Mesenchymal stem cell (in vitro differentiated cells and primary cell): ENCODE measurements around the gene FGF22.
A peak's percentile ranks its signal among the peaks of the same experiment; 100 is the strongest.

Experiments used
- DNase-seq: peaks from one replicate; pipeline ENCODE4 v3.0.0-alpha.2; 2013
- H2AFZ ChIP-seq: one replicate; pipeline ENCODE4 v1.6.1; 2013; ENCODE audit warnings: low read depth, mild to moderate bottlenecking, control low read depth, inconsistent platforms, low read length, moderate library complexity
- H2AK5ac ChIP-seq: 2 replicates; pipeline ENCODE4 v1.6.1; 2013; ENCODE audit warnings: low read length, moderate library complexity, mild to moderate bottlenecking, inconsistent platforms; ENCODE audit not compliant: severe bottlenecking
- H2BK120ac ChIP-seq: one replicate; pipeline ENCODE4 v1.6.1; 2013; ENCODE audit warnings: low read depth, mild to moderate bottlenecking, inconsistent platforms, low read length, moderate library complexity
- H2BK12ac ChIP-seq, 2 experiments: one replicate each; pipeline ENCODE4 v1.6.1; 2013; ENCODE audit warnings: inconsistent platforms in 2 of 2, low read length in 2 of 2, mild to moderate bottlenecking in 2 of 2, moderate library complexity in 2 of 2, control low read depth in 1 of 2
- H2BK15ac ChIP-seq: one replicate; pipeline ENCODE4 v1.6.1; 2013; ENCODE audit warnings: mild to moderate bottlenecking, low read depth, inconsistent platforms; ENCODE audit not compliant: poor library complexity, severe bottlenecking
- H2BK5ac ChIP-seq: 2 replicates; pipeline ENCODE4 v1.6.1; 2013; ENCODE audit warnings: low read depth, mild to moderate bottlenecking, low read length, control low read depth, inconsistent platforms; ENCODE audit not compliant: poor library complexity, severe bottlenecking
- H3K14ac ChIP-seq, 2 experiments: one replicate each; pipeline ENCODE4 v1.6.1; 2013; ENCODE audit warnings: inconsistent platforms in 2 of 2, low read length in 2 of 2, control low read depth in 1 of 2, mild to moderate bottlenecking in 1 of 2, moderate library complexity in 1 of 2
- H3K18ac ChIP-seq, 2 experiments: one replicate each; pipeline ENCODE4 v1.6.1; 2013; ENCODE audit warnings: inconsistent platforms in 2 of 2, low read length in 2 of 2, control low read depth in 1 of 2, low read depth in 1 of 2, mild to moderate bottlenecking in 1 of 2
- H3K23ac ChIP-seq, 2 experiments: one replicate each; pipeline ENCODE4 v1.6.1; 2013; ENCODE audit warnings: inconsistent platforms in 2 of 2, low read length in 2 of 2, mild to moderate bottlenecking in 2 of 2, moderate library complexity in 2 of 2, control low read depth in 1 of 2
- H3K27ac ChIP-seq: 2 replicates; pipeline ENCODE4 v1.5.1; 2013; ENCODE audit warnings: mild to moderate bottlenecking, moderate library complexity, low read length, control low read depth, inconsistent platforms; ENCODE audit not compliant: poor library complexity, severe bottlenecking
- H3K27me3 ChIP-seq, 2 experiments: 2 replicates each; pipeline versions ENCODE4 v1.6.1 to v1.7.0; 2013; ENCODE audit warnings: low read length in 2 of 2, mild to moderate bottlenecking in 2 of 2, moderate library complexity in 2 of 2, control low read depth in 1 of 2, inconsistent platforms in 1 of 2; ENCODE audit not compliant: control insufficient read depth in 1 of 2, insufficient read depth in 1 of 2
- H3K36me3 ChIP-seq, 2 experiments: 2 replicates each; pipeline versions ENCODE4 v1.6.1 to v1.7.0; 2013; ENCODE audit warnings: low read length in 2 of 2, control low read depth in 1 of 2, inconsistent platforms in 1 of 2, low read depth in 1 of 2, mild to moderate bottlenecking in 1 of 2; ENCODE audit not compliant: insufficient read depth in 2 of 2, control insufficient read depth in 1 of 2
- H3K4ac ChIP-seq, 2 experiments: one replicate each; pipeline ENCODE4 v1.6.1; 2013; ENCODE audit warnings: inconsistent platforms in 2 of 2, low read length in 2 of 2, mild to moderate bottlenecking in 2 of 2, moderate library complexity in 2 of 2, control low read depth in 1 of 2, low read depth in 1 of 2
- H3K4me1 ChIP-seq: 2 replicates; pipeline ENCODE4 v1.6.1; 2013; ENCODE audit warnings: low read depth, low read length, control low read depth; ENCODE audit not compliant: control insufficient read depth, insufficient read depth
- H3K4me2 ChIP-seq: 2 replicates; pipeline ENCODE4 v1.6.1; 2013; ENCODE audit warnings: low read length, mild to moderate bottlenecking, inconsistent platforms; ENCODE audit not compliant: poor library complexity, severe bottlenecking
- H3K4me3 ChIP-seq, 2 experiments: 2 replicates each; pipeline versions ENCODE4 v1.5.1 to v1.7.0; 2013; ENCODE audit warnings: low read length in 2 of 2, mild to moderate bottlenecking in 2 of 2, control low read depth in 1 of 2, low read depth in 1 of 2; ENCODE audit not compliant: insufficient read depth in 1 of 2
- H3K79me1 ChIP-seq: replicated peaks from 2 replicates; pipeline ENCODE4 v1.6.1; 2013; ENCODE audit warnings: mild to moderate bottlenecking, control low read depth, low read length, inconsistent platforms; ENCODE audit not compliant: poor library complexity, severe bottlenecking
- H3K9ac ChIP-seq: 2 replicates; pipeline ENCODE4 v1.7.0; 2013; ENCODE audit warnings: mild to moderate bottlenecking, low read length, moderate library complexity
- H3K9me3 ChIP-seq: 2 replicates; pipeline ENCODE4 v1.7.0; 2013; ENCODE audit warnings: mild to moderate bottlenecking, low read length; ENCODE audit not compliant: control insufficient read depth
- H4K8ac ChIP-seq: one replicate; pipeline ENCODE4 v1.6.1; 2013; ENCODE audit warnings: inconsistent platforms, mild to moderate bottlenecking, low read length, moderate library complexity
- H4K91ac ChIP-seq: one replicate; pipeline ENCODE4 v1.6.1; 2013; ENCODE audit warnings: mild to moderate bottlenecking, low read length, inconsistent platforms
- WGBS: methylation state at CpG from one replicate; pipeline ENCODE4 v1.1.7; 2013; ENCODE audit warnings: mixed read lengths; 5-methylcytosine and 5-hydroxymethylcytosine counted together

Gene FGF22

GRCh38 chr19:595326-596262 lies 44.1 kb upstream of the FGF22 start:
- Histone ChIP-seq H4K8ac (no peak overlapping the region), H3K79me1 (peaks cover 19% of the 10 kb centered on the region), H3K23ac (no peak overlapping the region), H3K4ac (no peak overlapping the region), H3K27me3 (peaks cover 5 to 61% of the 10 kb centered on the region in 2 experiments), H3K9ac (no peak overlapping the region), H3K4me3 (no peak overlapping the region), H3K4me2 (no peak overlapping the region), H3K9me3 (no peaks in the 10 kb centered on the region), H3K36me3 (no peaks in the 10 kb centered on the region), H3K27ac (no peak overlapping the region), H2BK15ac (no peak overlapping the region), H4K91ac (no peak overlapping the region), H2AFZ (no peak overlapping the region), H3K4me1 (peaks cover 19% of the 10 kb centered on the region), H2BK5ac (no peak overlapping the region), H3K18ac (no peak overlapping the region), H2AK5ac (no peak overlapping the region), H3K14ac (no peak overlapping the region), H2BK120ac (no peak overlapping the region), H2BK12ac (no peak overlapping the region)
- 85% methylated on average over 42 of the region's 42 CpGs for WGBS
- DNase-seq: no peak

GRCh38 chr19:596263-596655 lies 43.4 kb upstream of the FGF22 start:
- no peaks in the 10 kb centered on the region for H3K9me3 ChIP-seq
- WGBS: 86% methylated on average over 16 of the region's 16 CpGs

GRCh38 chr19:597406-598315 lies 42.0 kb upstream of the FGF22 start:
- Histone ChIP-seq H3K79me1 (peaks cover 12% of the 10 kb centered on the region), H3K4me3 (no peak overlapping the region), H2BK15ac (no peak overlapping the region), H4K91ac (no peak overlapping the region), H2BK5ac (no peak overlapping the region), H3K9me3 (no peaks in the 10 kb centered on the region), H3K4ac (no peak overlapping the region), H4K8ac (no peak overlapping the region), H3K4me2 (no peak overlapping the region), H3K27ac (no peak overlapping the region), H2AK5ac (no peak overlapping the region), H3K4me1 (peaks cover 4% of the 10 kb centered on the region), H3K14ac (no peak overlapping the region), H2BK120ac (no peak overlapping the region), H3K23ac (no peak overlapping the region), H3K9ac (no peak overlapping the region), H3K27me3 (peaks cover 0 to 45% of the 10 kb centered on the region in 2 experiments), H2AFZ (no peak overlapping the region), H3K18ac (no peak overlapping the region), H2BK12ac (no peak overlapping the region), H3K36me3 (peaks cover 0 to 4% of the 10 kb centered on the region in 2 experiments)
- 75% methylated on average over 18 of the region's 18 CpGs for WGBS
- no peak for DNase-seq

More at GRCh38 chr19:596263-596655, 43.4 kb upstream of the FGF22 start:
- no peak overlapping the region for H3K18ac ChIP-seq
- no peak overlapping the region for H4K91ac ChIP-seq
- H2BK12ac ChIP-seq: no peak overlapping the region
- peaks cover 14% of the 10 kb centered on the region for H3K79me1 ChIP-seq
- H4K8ac ChIP-seq: no peak overlapping the region
- no peak for DNase-seq
- H2AFZ ChIP-seq: no peak overlapping the region
- peaks cover 12% of the 10 kb centered on the region for H3K4me1 ChIP-seq
- no peak overlapping the region for H2BK120ac ChIP-seq
- H2BK15ac ChIP-seq: no peak overlapping the region
- H3K23ac ChIP-seq: no peak overlapping the region
- H3K9ac ChIP-seq: no peak overlapping the region
- no peak overlapping the region for H3K4me2 ChIP-seq
- no peak overlapping the region for H3K14ac ChIP-seq
- no peak overlapping the region for H3K27ac ChIP-seq
- H3K36me3 ChIP-seq: peaks cover 0 to under 1% of the 10 kb centered on the region in 2 experiments
- H3K4ac ChIP-seq: no peak overlapping the region
- no peak overlapping the region for H2BK5ac ChIP-seq
- peaks cover 3 to 56% of the 10 kb centered on the region in 2 experiments for H3K27me3 ChIP-seq
- no peak overlapping the region for H3K4me3 ChIP-seq
- no peak overlapping the region for H2AK5ac ChIP-seq

GRCh38 chr19:601310-601709 lies 38.4 kb upstream of the FGF22 start:
- Histone ChIP-seq H4K91ac (no peak overlapping the region), H3K4ac (no peak overlapping the region), H3K14ac (peak overlapping the region in 1 of 2 experiments; percentile 88), H3K36me3 (peaks cover 0 to 4% of the 10 kb centered on the region in 2 experiments), H3K27me3 (peaks cover 0 to 14% of the 10 kb centered on the region in 2 experiments), H2BK120ac (no peak overlapping the region), H2AFZ (no peak overlapping the region), H3K4me1 (no peaks in the 10 kb centered on the region), H3K4me2 (no peak overlapping the region), H3K79me1 (peaks cover 9% of the 10 kb centered on the region), H3K9me3 (no peaks in the 10 kb centered on the region), H2BK15ac (no peak overlapping the region), H2AK5ac (no peak overlapping the region), H2BK5ac (no peak overlapping the region), H3K27ac (no peak overlapping the region), H3K18ac (no peak overlapping the region), H3K23ac (no peak overlapping the region), H3K4me3 (no peak overlapping the region), H2BK12ac (no peak overlapping the region), H4K8ac (no peak overlapping the region), H3K9ac (no peak overlapping the region)
- no peak for DNase-seq
- 91% methylated on average over 28 of the region's 28 CpGs for WGBS
